Uterus (tissue), 2 donors: Measurements from ENCODE around the gene F2RL1.

Experiments used
- POLR2A ChIP-seq, 2 donors: fragments of 450-650 bp; IDR thresholded peaks; one replicate each; pipeline ENCODE4 v1.6.1; 2016; ENCODE audit warnings: antibody characterized with exemption in 2 of 2, mild to moderate bottlenecking in 1 of 2, moderate library complexity in 1 of 2
- TF ChIP-seq, protein P1 (sequence below), 4 experiments: fragments of 200-600 bp in 2 of 4; fragments of 450-650 bp in 2 of 4; sonication (generic) in 2 of 4; IDR thresholded peaks; one replicate each; pipeline ENCODE4 v1.5.1; 2016 to 2019; ENCODE audit warnings: antibody characterized with exemption in 4 of 4, mild to moderate bottlenecking in 2 of 4, moderate library complexity in 1 of 4

DNA sequence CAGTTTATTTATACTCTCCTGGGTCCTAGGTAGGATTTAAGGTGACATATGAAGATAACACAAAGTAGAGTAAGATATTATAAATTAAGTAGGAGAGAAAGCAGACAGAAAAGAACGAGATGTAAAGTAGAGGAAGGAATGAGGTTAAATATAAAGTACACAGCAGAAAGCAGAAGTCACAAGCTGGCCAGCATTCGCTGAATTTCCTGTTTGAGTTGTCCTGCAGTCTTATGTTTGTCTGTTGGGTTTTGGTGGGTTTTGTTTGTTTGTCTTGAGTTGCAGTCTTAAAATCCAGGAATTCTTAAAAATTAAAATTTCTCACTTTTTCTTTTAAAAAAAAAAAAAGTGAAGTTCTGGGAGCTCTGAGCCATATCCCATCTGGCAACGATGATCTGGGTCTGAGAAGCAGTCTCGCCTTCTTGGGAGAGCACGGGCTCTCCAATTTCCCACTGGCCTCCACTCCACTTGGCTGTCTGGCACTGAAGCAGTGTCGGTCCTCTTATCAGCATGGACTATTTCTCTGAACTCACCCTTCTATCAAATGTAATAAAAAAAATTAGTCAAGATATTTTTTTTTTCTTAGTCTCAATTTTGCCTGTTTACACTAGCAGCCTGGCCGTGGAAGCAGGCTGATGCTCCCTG, 33.0 kb downstream of the F2RL1 start:
- no peak for TF ChIP-seq POLR2A (IDR thresholded peaks at IDR 0.05)
- TF ChIP-seq, protein P1, sequence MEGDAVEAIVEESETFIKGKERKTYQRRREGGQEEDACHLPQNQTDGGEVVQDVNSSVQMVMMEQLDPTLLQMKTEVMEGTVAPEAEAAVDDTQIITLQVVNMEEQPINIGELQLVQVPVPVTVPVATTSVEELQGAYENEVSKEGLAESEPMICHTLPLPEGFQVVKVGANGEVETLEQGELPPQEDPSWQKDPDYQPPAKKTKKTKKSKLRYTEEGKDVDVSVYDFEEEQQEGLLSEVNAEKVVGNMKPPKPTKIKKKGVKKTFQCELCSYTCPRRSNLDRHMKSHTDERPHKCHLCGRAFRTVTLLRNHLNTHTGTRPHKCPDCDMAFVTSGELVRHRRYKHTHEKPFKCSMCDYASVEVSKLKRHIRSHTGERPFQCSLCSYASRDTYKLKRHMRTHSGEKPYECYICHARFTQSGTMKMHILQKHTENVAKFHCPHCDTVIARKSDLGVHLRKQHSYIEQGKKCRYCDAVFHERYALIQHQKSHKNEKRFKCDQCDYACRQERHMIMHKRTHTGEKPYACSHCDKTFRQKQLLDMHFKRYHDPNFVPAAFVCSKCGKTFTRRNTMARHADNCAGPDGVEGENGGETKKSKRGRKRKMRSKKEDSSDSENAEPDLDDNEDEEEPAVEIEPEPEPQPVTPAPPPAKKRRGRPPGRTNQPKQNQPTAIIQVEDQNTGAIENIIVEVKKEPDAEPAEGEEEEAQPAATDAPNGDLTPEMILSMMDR (IDR thresholded peaks at IDR 0.05), result no peak
